ENCODE data around the gene RER1.

DNA sequence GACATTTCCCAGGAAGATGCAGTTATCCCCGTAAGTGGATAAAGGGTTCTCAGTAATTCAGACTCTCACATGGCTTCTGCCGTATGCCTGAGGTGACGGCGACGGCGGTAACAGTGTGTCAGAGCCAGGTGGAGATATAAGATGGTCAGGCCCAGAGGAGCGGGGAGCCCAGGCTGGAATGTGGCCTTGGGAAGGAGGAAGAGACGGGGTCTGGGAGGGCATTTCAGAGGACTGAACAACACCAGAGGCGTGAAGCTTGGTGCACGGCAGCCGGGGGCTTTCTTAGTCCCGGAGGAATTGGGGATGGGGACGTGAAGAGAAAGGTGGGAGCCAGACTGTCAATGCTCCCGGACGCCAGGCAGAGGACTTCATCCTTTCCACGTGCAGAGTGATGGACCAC lies 1.0 kb downstream of the RER1 start:
- TF ChIP-seq, protein P1, sequence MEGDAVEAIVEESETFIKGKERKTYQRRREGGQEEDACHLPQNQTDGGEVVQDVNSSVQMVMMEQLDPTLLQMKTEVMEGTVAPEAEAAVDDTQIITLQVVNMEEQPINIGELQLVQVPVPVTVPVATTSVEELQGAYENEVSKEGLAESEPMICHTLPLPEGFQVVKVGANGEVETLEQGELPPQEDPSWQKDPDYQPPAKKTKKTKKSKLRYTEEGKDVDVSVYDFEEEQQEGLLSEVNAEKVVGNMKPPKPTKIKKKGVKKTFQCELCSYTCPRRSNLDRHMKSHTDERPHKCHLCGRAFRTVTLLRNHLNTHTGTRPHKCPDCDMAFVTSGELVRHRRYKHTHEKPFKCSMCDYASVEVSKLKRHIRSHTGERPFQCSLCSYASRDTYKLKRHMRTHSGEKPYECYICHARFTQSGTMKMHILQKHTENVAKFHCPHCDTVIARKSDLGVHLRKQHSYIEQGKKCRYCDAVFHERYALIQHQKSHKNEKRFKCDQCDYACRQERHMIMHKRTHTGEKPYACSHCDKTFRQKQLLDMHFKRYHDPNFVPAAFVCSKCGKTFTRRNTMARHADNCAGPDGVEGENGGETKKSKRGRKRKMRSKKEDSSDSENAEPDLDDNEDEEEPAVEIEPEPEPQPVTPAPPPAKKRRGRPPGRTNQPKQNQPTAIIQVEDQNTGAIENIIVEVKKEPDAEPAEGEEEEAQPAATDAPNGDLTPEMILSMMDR (IDR thresholded peaks at IDR 0.05): no peak
- TF ChIP-seq POLR2A (IDR thresholded peaks at IDR 0.05): no peak
- no peak for TF ChIP-seq POLR2AphosphoS5 (IDR thresholded peaks at IDR 0.05)
- TF ChIP-seq EP300 (IDR thresholded peaks at IDR 0.05): no peak
